ENCODE data around the gene PDZD4. TPM values are rescaled to one million over a fixed set of nuclear protein-coding genes. Genes with fewer than 3 reads are reported as not detected.

Gene PDZD4
- total RNA-seq, 1 donor from 2014 or later: 10.6 TPM

DNA sequence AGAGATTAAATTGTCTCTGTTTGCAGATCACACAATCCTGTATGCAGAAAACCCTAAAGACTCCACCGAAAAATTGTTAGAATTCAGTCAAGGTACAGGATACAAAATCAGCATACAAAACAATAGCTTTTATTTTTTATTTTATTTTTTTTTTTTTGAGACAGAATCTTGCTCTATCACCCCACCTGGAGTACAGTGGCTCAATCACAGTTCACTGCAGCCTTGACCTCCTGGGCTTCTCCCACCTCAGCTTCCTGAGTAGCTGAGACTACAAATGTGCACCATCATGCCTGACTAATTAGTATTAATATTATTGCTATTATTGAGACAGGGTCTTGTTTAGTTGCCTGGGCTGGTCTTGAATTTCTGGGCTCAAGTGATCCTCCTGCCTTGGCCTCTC, 75.2 kb downstream of the PDZD4 start:
- DNase-seq (ENCODE audit: low spot score): no peak

Other genes with a start within 250 kb of the PDZD4 start
- gene CCNQ, start 231.4 kb downstream of the PDZD4 start, total RNA-seq: 15.0 TPM
- gene DUSP9, start 183.3 kb downstream of the PDZD4 start, total RNA-seq: 2.7 TPM
- 12.3 TPM for gene PNCK, start 156.7 kb downstream of the PDZD4 start, total RNA-seq
- gene SLC6A8, start 142.6 kb downstream of the PDZD4 start, total RNA-seq: 70.3 TPM
- 315 TPM for gene BCAP31, start 106.2 kb downstream of the PDZD4 start, total RNA-seq
- gene ABCD1, start 105.7 kb downstream of the PDZD4 start, total RNA-seq: 15.1 TPM
- 42.8 TPM for gene PLXNB3, start 66.3 kb downstream of the PDZD4 start, total RNA-seq
- gene SRPK3, start 49.5 kb downstream of the PDZD4 start, total RNA-seq: 2.7 TPM
- gene IDH3G, start 36.2 kb downstream of the PDZD4 start, total RNA-seq: 57.0 TPM
- gene SSR4, start 35.9 kb downstream of the PDZD4 start, total RNA-seq: 253 TPM
- 3.8 TPM for gene L1CAM, start 55.6 kb upstream of the PDZD4 start, total RNA-seq
- 2.3 TPM for gene AVPR2, start 74.1 kb upstream of the PDZD4 start, total RNA-seq
- 43.7 TPM for gene ARHGAP4, start 95.7 kb upstream of the PDZD4 start, total RNA-seq
- 83.7 TPM for gene NAA10, start 104.5 kb upstream of the PDZD4 start, total RNA-seq
- 7.4 TPM for gene RENBP, start 114.1 kb upstream of the PDZD4 start, total RNA-seq
- gene HCFC1, start 141.3 kb upstream of the PDZD4 start, total RNA-seq: 73.9 TPM
- 12.8 TPM for gene TMEM187, start 142.2 kb upstream of the PDZD4 start, total RNA-seq
- gene IRAK1, start 189.4 kb upstream of the PDZD4 start, total RNA-seq: 103 TPM